Measurements from ENCODE around the gene PACS1.

GRCh38 chr11:66051766-66052663 is 18.1 kb upstream of the PACS1 start, which contains the start of gene SF3B2:
- TF ChIP-seq CTCF (IDR thresholded peaks at IDR 0.05; ENCODE audit: low read depth, low read length): no peak
- TF ChIP-seq EZH2phosphoT487 (IDR thresholded peaks at IDR 0.05; ENCODE audit: low read depth): no peak
